K562 (cell line): Measurements from ENCODE around the gene EXT2. TPM values are rescaled to one million over a fixed set of nuclear protein-coding genes. Genes with fewer than 3 reads are reported as not detected.

Experiments
- CBX1 ChIP-seq: sonication (generic); IDR thresholded peaks from 2 replicates; pipeline ENCODE4 v1.6.1; 2016; ENCODE audit warnings: antibody characterized with exemption, low read depth, mild to moderate bottlenecking
- CREM ChIP-seq: IDR thresholded peaks from 2 replicates; pipeline ENCODE4 v1.6.1; 2014; ENCODE audit warnings: antibody characterized with exemption, low read depth
- EP400 ChIP-seq: fragments of 450-650 bp; IDR thresholded peaks from 2 replicates; pipeline ENCODE4 v1.6.1; 2017; ENCODE audit warnings: antibody characterized with exemption, mild to moderate bottlenecking, moderate library complexity
- ETV5 ChIP-seq: sonication (generic); formaldehyde crosslinking; IDR thresholded peaks from 2 replicates; pipeline ENCODE4 v1.4.0; 2020; ENCODE audit warnings: low read depth, mild to moderate bottlenecking, missing genetic modification reagents
- FOSL1 ChIP-seq: fragments of 200-800 bp; sonication (Bioruptor generic); conservative IDR thresholded peaks from 2 replicates; pipeline ENCODE4 v1.6.1; 2016; ENCODE audit warnings: missing genetic modification characterization, missing compliant biosample characterization
- HDAC1 ChIP-seq, 2 experiments: fragments of 450-650 bp; IDR thresholded peaks; 2 replicates each; pipeline ENCODE4 v1.6.1; 2016 to 2017; ENCODE audit warnings: inconsistent platforms in 1 of 2, mild to moderate bottlenecking in 1 of 2, moderate library complexity in 1 of 2
- KDM1A ChIP-seq, 2 experiments: fragments of 450-650 bp; IDR thresholded peaks; 2 replicates each; pipeline ENCODE4 v1.6.1; 2016; ENCODE audit warnings: mild to moderate bottlenecking in 2 of 2
- MAZ ChIP-seq, 2 experiments: fragments of 450-650 bp in 1 of 2; sonication (generic) in 1 of 2; formaldehyde crosslinking; IDR thresholded peaks in 1 of 2; conservative IDR thresholded peaks in 1 of 2; 2 replicates each; pipeline versions ENCODE4 v1.4.0 to v1.5.0; 2020; ENCODE audit warnings: mild to moderate bottlenecking in 1 of 2, missing genetic modification reagents in 1 of 2
- NCOR1 ChIP-seq: fragments of 450-650 bp; IDR thresholded peaks from 2 replicates; pipeline ENCODE4 v1.6.1; 2016; ENCODE audit warnings: mild to moderate bottlenecking, moderate library complexity
- RUNX1 ChIP-seq: sonication (generic); IDR thresholded peaks from 2 replicates; pipeline ENCODE4 v1.6.1; 2016; ENCODE audit warnings: antibody characterized with exemption, low read depth
- SMAD4 ChIP-seq: fragments of 250-450 bp; sonication (Bioruptor Pico); conservative IDR thresholded peaks from 2 replicates; pipeline ENCODE4 v1.8.0; 2021; ENCODE audit warnings: inconsistent platforms, mild to moderate bottlenecking, moderate library complexity
- ZNF384 ChIP-seq: IDR thresholded peaks from 2 replicates; pipeline ENCODE4 v1.6.1; 2012; ENCODE audit warnings: low read depth, low read length, improper control_type of control experiment
- ZNF584 ChIP-seq: fragments of 200-800 bp; sonication (Bioruptor generic); IDR thresholded peaks from 2 replicates; pipeline ENCODE4 v1.6.1; 2016; ENCODE audit warnings: low read depth, mild to moderate bottlenecking, missing genetic modification characterization, missing compliant biosample characterization
- ZNF695 ChIP-seq: fragments of 450-650 bp; formaldehyde crosslinking; IDR thresholded peaks from 2 replicates; pipeline ENCODE4 v1.4.0; 2020; ENCODE audit warnings: mild to moderate bottlenecking, moderate library complexity
- polyA plus RNA-seq, 8 experiments: library from polyadenylated mRNA; depleted of rRNA in 4 of 8; stranded (reverse) in 5 of 8; unstranded in 3 of 8; fragments of >200 nt; fragmentation: Nextera tagmentation in 2 of 8; fragmentation: Illumina TruSeq in 1 of 8; extraction: Ambion mirVana in 2 of 8; extraction: Trizol in 1 of 8; gene quantifications; 2 replicates each; pipeline versions ENCODE4 v1.2.1 to v1.2.3, GENCODE V29; 2011 to 2014; ENCODE audit warnings: inconsistent platforms in 1 of 8, missing spikeins in 1 of 8
- total RNA-seq, 7 experiments: library from RNA; depleted of rRNA in 6 of 7; stranded (reverse); fragments of >200 nt in 6 of 7; fragmentation: Illumina TruSeq in 2 of 7; extraction: Trizol in 2 of 7; gene quantifications; 2 replicates each; pipeline versions ENCODE4 v1.2.1 to v1.2.3, GENCODE V29; 2011 to 2021; ENCODE audit warnings: low replicate concordance in 1 of 7
- TF ChIP-seq, protein P1 (sequence below): fragments of 200-800 bp; sonication (Bioruptor generic); IDR thresholded peaks from 2 replicates; pipeline ENCODE4 v1.6.1; 2016; ENCODE audit warnings: missing genetic modification characterization, missing compliant biosample characterization
- TF ChIP-seq, protein P2 (sequence below), 2 experiments: IDR thresholded peaks; 2 replicates each; pipeline ENCODE4 v1.6.1; 2012; ENCODE audit warnings: improper control_type of control experiment in 2 of 2, low read depth in 2 of 2, low read length in 2 of 2, borderline replicate concordance in 1 of 2
- TF ChIP-seq, protein P3 (sequence below), 2 experiments: fragments of 450-650 bp; IDR thresholded peaks; 2 replicates each; pipeline ENCODE4 v1.6.1; 2016

Gene EXT2
- total and polyA plus RNA-seq, 9 of the 15 experiments (the other 6 are each of a cell fraction or from before 2014, with no cell fraction given), result 7.5 to 52.1 (median 38.1) TPM

DNA sequence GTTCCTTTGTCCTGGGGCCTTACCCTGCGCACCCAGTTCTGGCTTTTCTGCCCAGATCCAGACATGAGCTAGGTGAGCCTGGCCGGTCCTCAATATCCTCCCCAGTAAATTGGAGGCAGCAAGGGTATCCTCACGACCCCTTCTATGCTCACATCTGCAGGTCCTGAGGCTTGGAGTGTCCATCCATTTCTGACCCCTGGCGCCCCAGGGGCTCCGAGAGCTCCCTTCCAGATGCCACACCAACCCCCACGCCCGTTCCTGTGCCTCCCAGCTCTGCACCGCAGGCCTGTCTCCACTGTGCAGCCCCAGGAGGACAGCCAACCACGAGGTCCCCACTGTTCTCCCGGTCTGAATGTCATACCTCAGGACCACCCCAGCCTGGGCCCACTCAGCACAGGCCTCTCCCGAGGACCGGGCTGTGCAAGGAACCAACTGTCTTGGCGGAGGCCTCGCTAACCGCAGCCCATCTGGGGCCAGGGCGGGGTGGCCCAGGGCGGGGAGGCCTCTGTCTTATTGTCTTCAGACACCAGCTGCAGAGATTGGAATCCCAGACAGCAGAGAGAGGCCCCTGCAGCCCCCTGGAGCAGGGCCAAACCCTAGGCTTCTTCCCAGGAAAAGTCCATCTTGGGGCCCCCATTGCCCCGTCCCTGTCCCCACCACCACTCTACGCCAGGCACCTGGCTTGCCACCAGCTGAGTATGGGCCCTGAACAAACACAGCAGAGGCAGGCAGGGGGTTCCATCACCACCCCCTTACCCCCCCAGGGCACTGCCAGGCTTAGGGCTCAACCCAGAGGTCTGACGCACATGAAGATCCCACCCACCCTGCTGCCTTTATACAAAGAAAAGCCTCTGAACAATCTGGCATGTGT lies 175.2 kb downstream of the EXT2 start (continued):
- TF ChIP-seq, protein P1, sequence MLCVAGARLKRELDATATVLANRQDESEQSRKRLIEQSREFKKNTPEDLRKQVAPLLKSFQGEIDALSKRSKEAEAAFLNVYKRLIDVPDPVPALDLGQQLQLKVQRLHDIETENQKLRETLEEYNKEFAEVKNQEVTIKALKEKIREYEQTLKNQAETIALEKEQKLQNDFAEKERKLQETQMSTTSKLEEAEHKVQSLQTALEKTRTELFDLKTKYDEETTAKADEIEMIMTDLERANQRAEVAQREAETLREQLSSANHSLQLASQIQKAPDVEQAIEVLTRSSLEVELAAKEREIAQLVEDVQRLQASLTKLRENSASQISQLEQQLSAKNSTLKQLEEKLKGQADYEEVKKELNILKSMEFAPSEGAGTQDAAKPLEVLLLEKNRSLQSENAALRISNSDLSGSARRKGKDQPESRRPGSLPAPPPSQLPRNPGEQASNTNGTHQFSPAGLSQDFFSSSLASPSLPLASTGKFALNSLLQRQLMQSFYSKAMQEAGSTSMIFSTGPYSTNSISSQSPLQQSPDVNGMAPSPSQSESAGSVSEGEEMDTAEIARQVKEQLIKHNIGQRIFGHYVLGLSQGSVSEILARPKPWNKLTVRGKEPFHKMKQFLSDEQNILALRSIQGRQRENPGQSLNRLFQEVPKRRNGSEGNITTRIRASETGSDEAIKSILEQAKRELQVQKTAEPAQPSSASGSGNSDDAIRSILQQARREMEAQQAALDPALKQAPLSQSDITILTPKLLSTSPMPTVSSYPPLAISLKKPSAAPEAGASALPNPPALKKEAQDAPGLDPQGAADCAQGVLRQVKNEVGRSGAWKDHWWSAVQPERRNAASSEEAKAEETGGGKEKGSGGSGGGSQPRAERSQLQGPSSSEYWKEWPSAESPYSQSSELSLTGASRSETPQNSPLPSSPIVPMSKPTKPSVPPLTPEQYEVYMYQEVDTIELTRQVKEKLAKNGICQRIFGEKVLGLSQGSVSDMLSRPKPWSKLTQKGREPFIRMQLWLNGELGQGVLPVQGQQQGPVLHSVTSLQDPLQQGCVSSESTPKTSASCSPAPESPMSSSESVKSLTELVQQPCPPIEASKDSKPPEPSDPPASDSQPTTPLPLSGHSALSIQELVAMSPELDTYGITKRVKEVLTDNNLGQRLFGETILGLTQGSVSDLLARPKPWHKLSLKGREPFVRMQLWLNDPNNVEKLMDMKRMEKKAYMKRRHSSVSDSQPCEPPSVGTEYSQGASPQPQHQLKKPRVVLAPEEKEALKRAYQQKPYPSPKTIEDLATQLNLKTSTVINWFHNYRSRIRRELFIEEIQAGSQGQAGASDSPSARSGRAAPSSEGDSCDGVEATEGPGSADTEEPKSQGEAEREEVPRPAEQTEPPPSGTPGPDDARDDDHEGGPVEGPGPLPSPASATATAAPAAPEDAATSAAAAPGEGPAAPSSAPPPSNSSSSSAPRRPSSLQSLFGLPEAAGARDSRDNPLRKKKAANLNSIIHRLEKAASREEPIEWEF (CRISPR knock-in tag), result no peak
- TF ChIP-seq, protein P2, sequence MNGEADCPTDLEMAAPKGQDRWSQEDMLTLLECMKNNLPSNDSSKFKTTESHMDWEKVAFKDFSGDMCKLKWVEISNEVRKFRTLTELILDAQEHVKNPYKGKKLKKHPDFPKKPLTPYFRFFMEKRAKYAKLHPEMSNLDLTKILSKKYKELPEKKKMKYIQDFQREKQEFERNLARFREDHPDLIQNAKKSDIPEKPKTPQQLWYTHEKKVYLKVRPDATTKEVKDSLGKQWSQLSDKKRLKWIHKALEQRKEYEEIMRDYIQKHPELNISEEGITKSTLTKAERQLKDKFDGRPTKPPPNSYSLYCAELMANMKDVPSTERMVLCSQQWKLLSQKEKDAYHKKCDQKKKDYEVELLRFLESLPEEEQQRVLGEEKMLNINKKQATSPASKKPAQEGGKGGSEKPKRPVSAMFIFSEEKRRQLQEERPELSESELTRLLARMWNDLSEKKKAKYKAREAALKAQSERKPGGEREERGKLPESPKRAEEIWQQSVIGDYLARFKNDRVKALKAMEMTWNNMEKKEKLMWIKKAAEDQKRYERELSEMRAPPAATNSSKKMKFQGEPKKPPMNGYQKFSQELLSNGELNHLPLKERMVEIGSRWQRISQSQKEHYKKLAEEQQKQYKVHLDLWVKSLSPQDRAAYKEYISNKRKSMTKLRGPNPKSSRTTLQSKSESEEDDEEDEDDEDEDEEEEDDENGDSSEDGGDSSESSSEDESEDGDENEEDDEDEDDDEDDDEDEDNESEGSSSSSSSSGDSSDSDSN (IDR thresholded peaks at IDR 0.05; ENCODE audit: borderline replicate concordance in 1 of 2, low read depth in 2 of 2, low read length in 2 of 2), result 0 out of 4 replicates have a peak, but pooled peaks of 1 of the 2 experiments have one; percentile 46
- TF ChIP-seq CREM, result 0 out of 2 replicates have a peak, but pooled peaks have one; percentile 8
- no peak for TF ChIP-seq ZNF384
- 0 out of 4 replicates have a peak, but pooled peaks of 1 of the 2 experiments have one; percentile 16 for TF ChIP-seq HDAC1 (IDR thresholded peaks at IDR 0.05)
- TF ChIP-seq NCOR1, result peak; percentile 71; the same call in 1 of the 2 replicates
- TF ChIP-seq ZNF695 (CRISPR knock-in tag), result no peak
- 0 out of 2 replicates have a peak, but pooled peaks have one; percentile 36 for TF ChIP-seq ETV5
- peak; percentile 74 for TF ChIP-seq SMAD4
- no peak for TF ChIP-seq CBX1
- no peak for TF ChIP-seq ZNF584 (CRISPR knock-in tag)
- peak; percentile 67 to 72 for TF ChIP-seq KDM1A (IDR thresholded peaks at IDR 0.05)
- peak in 1 of 2 experiments; percentile 7; a peak in 1 of 4 replicates for TF ChIP-seq MAZ (CRISPR knock-in tag; conservative IDR thresholded peaks at IDR 0.05 in 1 of 2, IDR thresholded peaks at IDR 0.05 in 1 of 2)
- TF ChIP-seq FOSL1, result no peak
- TF ChIP-seq, protein P3, sequence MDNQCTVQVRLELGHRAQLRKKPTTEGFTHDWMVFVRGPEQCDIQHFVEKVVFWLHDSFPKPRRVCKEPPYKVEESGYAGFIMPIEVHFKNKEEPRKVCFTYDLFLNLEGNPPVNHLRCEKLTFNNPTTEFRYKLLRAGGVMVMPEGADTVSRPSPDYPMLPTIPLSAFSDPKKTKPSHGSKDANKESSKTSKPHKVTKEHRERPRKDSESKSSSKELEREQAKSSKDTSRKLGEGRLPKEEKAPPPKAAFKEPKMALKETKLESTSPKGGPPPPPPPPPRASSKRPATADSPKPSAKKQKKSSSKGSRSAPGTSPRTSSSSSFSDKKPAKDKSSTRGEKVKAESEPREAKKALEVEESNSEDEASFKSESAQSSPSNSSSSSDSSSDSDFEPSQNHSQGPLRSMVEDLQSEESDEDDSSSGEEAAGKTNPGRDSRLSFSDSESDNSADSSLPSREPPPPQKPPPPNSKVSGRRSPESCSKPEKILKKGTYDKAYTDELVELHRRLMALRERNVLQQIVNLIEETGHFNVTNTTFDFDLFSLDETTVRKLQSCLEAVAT (IDR thresholded peaks at IDR 0.05), result peak in 1 of 2 experiments; percentile 78; a peak in 2 of 4 replicates
- no peak for TF ChIP-seq RUNX1
- TF ChIP-seq EP400, result no peak
